HAP-1 (cell line): ENCODE measurements around the gene ZEB2.

Experiments used
- DNase-seq, 2 experiments: peaks; one replicate each; pipeline ENCODE4 v3.0.0-alpha.2; 2016 to 2020; ENCODE audit warnings: low spot score in 2 of 2
- H3K27me3 ChIP-seq: fragments of 250-450 bp; sonication (Bioruptor Pico); 2 replicates; pipeline ENCODE4 v1.5.1; 2020; ENCODE audit warnings: low read depth, mild to moderate bottlenecking, moderate library complexity
- H3K36me3 ChIP-seq: fragments of 250-450 bp; sonication (Bioruptor Pico); replicated peaks from 2 replicates; pipeline ENCODE4 v1.5.1; 2020; ENCODE audit warnings: mild to moderate bottlenecking
- H3K4me1 ChIP-seq: fragments of 250-450 bp; sonication (Bioruptor Pico); 2 replicates; pipeline ENCODE4 v1.5.1; 2020; ENCODE audit warnings: mild to moderate bottlenecking
- H3K4me3 ChIP-seq: fragments of 250-450 bp; sonication (Bioruptor Pico); 2 replicates; pipeline ENCODE4 v1.5.1; 2020; ENCODE audit warnings: mild to moderate bottlenecking, moderate library complexity
- H3K9me3 ChIP-seq: fragments of 250-450 bp; sonication (Bioruptor Pico); 2 replicates; pipeline ENCODE4 v1.5.1; 2020; ENCODE audit warnings: mild to moderate bottlenecking, moderate library complexity
- in situ Hi-C: fragments of 300-500 bp; cut with MboI; formaldehyde crosslinking; loops from 3 replicates; pipeline ENCODE4 v1.14.3; 2020; ENCODE audit warnings: low sequenced_read_pairs, inconsistent platforms, mixed read lengths

Gene ZEB2

GRCh38 chr2:144515099-144515695 is 4.7 kb downstream of the ZEB2 start:
- Histone ChIP-seq H3K27me3 (no peaks in the 10 kb centered on the region), H3K4me1 (peaks cover 47% of the 10 kb centered on the region), H3K9me3 (no peaks in the 10 kb centered on the region), H3K4me3 (peak overlapping the region; percentile 51), H3K36me3 (no peaks in the 10 kb centered on the region)
- DNase-seq: no peak
- in situ Hi-C loops: loop anchor here (10.0 kb wide), 1 partner anchor 60 kb away; no protein-coding TSS in a partner anchor

GRCh38 chr2:144514616-144515091 is 5.3 kb downstream of the ZEB2 start:
- DNase-seq: no peak
- Histone ChIP-seq H3K4me1 (peaks cover 53% of the 10 kb centered on the region), H3K27me3 (no peaks in the 10 kb centered on the region)

GRCh38 chr2:144513388-144514101 is 6.4 kb downstream of the ZEB2 start:
- Histone ChIP-seq H3K27me3 (no peaks in the 10 kb centered on the region), H3K9me3 (no peaks in the 10 kb centered on the region), H3K36me3 (no peaks in the 10 kb centered on the region), H3K4me3 (no peak overlapping the region), H3K4me1 (peaks cover 59% of the 10 kb centered on the region)
- no peak for DNase-seq
- in situ Hi-C loops: loop anchor here (10.0 kb wide), 1 partner anchor 59 kb away; no protein-coding TSS in a partner anchor

More at GRCh38 chr2:144514616-144515091, 5.3 kb downstream of the ZEB2 start:
- peak overlapping the region; percentile 51 for H3K4me3 ChIP-seq
- no peaks in the 10 kb centered on the region for H3K9me3 ChIP-seq
- H3K36me3 ChIP-seq: no peaks in the 10 kb centered on the region
- in situ Hi-C loops: loop anchor here (10.0 kb wide), 1 partner anchor 60 kb away; no protein-coding TSS in a partner anchor

GRCh38 chr2:144512891-144513351 is 7.0 kb downstream of the ZEB2 start:
- no peaks in the 10 kb centered on the region for H3K27me3 ChIP-seq
- H3K4me3 ChIP-seq: no peak overlapping the region
- in situ Hi-C loops: loop anchor here (10.0 kb wide), 1 partner anchor 58 kb away; no protein-coding TSS in a partner anchor
- H3K4me1 ChIP-seq: peaks cover 62% of the 10 kb centered on the region
- no peaks in the 10 kb centered on the region for H3K36me3 ChIP-seq
- DNase-seq: no peak
- H3K9me3 ChIP-seq: no peaks in the 10 kb centered on the region

- no peak for DNase-seq
- Histone ChIP-seq H3K9me3 (no peaks in the 10 kb centered on the region), H3K4me3 (no peak overlapping the region), H3K36me3 (no peaks in the 10 kb centered on the region), H3K4me1 (peaks cover 67% of the 10 kb centered on the region), H3K27me3 (no peaks in the 10 kb centered on the region)
- in situ Hi-C loops: loop anchor here (10.0 kb wide), 1 partner anchor 58 kb away; no protein-coding TSS in a partner anchor
Measured at GRCh38 chr2:144512470-144512869, 7.4 kb downstream of the ZEB2 start.

GRCh38 chr2:144511937-144512336 is 8.0 kb downstream of the ZEB2 start:
- Histone ChIP-seq H3K36me3 (no peaks in the 10 kb centered on the region), H3K27me3 (no peaks in the 10 kb centered on the region), H3K4me3 (no peak overlapping the region), H3K9me3 (no peaks in the 10 kb centered on the region), H3K4me1 (peaks cover 72% of the 10 kb centered on the region)
- in situ Hi-C loops: loop anchor here (10.0 kb wide), 1 partner anchor 57 kb away; no protein-coding TSS in a partner anchor
- DNase-seq: peak; percentile 66 to 77

GRCh38 chr2:144511226-144511810 is 8.6 kb downstream of the ZEB2 start:
- in situ Hi-C loops: loop anchor here (10.0 kb wide), 1 partner anchor 57 kb away; no protein-coding TSS in a partner anchor
- Histone ChIP-seq H3K27me3 (no peaks in the 10 kb centered on the region), H3K36me3 (no peaks in the 10 kb centered on the region), H3K4me1 (peaks cover 78% of the 10 kb centered on the region), H3K4me3 (no peak overlapping the region), H3K9me3 (no peaks in the 10 kb centered on the region)
- DNase-seq: no peak

GRCh38 chr2:144510294-144510991 is 9.5 kb downstream of the ZEB2 start:
- in situ Hi-C loops: loop anchor here (10.0 kb wide), 1 partner anchor 56 kb away; no protein-coding TSS in a partner anchor

GRCh38 chr2:144509879-144510221 is 10.1 kb downstream of the ZEB2 start:
- Histone ChIP-seq H3K27me3 (no peaks in the 10 kb centered on the region), H3K4me1 (peaks cover 86% of the 10 kb centered on the region), H3K4me3 (no peak overlapping the region), H3K36me3 (no peaks in the 10 kb centered on the region), H3K9me3 (no peaks in the 10 kb centered on the region)
- DNase-seq: no peak
- in situ Hi-C loops: loop anchor here (10.0 kb wide), 1 partner anchor 55 kb away; no protein-coding TSS in a partner anchor

More at GRCh38 chr2:144510294-144510991, 9.5 kb downstream of the ZEB2 start:
- H3K4me1 ChIP-seq: peaks cover 86% of the 10 kb centered on the region
- no peaks in the 10 kb centered on the region for H3K9me3 ChIP-seq
- no peaks in the 10 kb centered on the region for H3K27me3 ChIP-seq
- no peaks in the 10 kb centered on the region for H3K36me3 ChIP-seq
- H3K4me3 ChIP-seq: no peak overlapping the region
- DNase-seq: peak; percentile 84 to 95

GRCh38 chr2:144509001-144509878 is 10.7 kb downstream of the ZEB2 start:
- in situ Hi-C loops: no loop called here
- peaks cover 88% of the 10 kb centered on the region for H3K4me1 ChIP-seq

GRCh38 chr2:144508172-144508851 is 11.6 kb downstream of the ZEB2 start:
- Histone ChIP-seq H3K9me3 (no peaks in the 10 kb centered on the region), H3K4me1 (peaks cover 95% of the 10 kb centered on the region), H3K36me3 (no peaks in the 10 kb centered on the region), H3K27me3 (no peaks in the 10 kb centered on the region), H3K4me3 (no peak overlapping the region)
- in situ Hi-C loops: no loop called here
- no peak for DNase-seq

More at GRCh38 chr2:144509001-144509878, 10.7 kb downstream of the ZEB2 start:
- Histone ChIP-seq H3K36me3 (no peaks in the 10 kb centered on the region), H3K9me3 (no peaks in the 10 kb centered on the region), H3K27me3 (no peaks in the 10 kb centered on the region), H3K4me3 (no peak overlapping the region)
- DNase-seq: peak; percentile 65 to 81
